RWPE2 (cell line): ENCODE data around the gene TTC13.
A peak's percentile ranks its signal among the peaks of the same experiment; 100 is the strongest.

Experiments
- ATAC-seq: fragments of 200-7000 bp; cut with Tn5 transposase; 3 replicates; pipeline ENCODE4 v1.9.1; 2021; ENCODE audit warnings: low read depth
- DNase-seq: peaks from one replicate; pipeline ENCODE4 v3.0.0-alpha.2; 2020; ENCODE audit warnings: low spot score
- H3K27ac ChIP-seq: fragments of 450-650 bp; 2 replicates; pipeline ENCODE4 v1.5.1; 2017; ENCODE audit warnings: mild to moderate bottlenecking; ENCODE audit not compliant: poor library complexity, severe bottlenecking
- H3K27me3 ChIP-seq: fragments of 250-450 bp; sonication (Bioruptor Pico); 2 replicates; pipeline ENCODE4 v1.5.1; 2021; ENCODE audit warnings: mild to moderate bottlenecking, moderate library complexity; ENCODE audit not compliant: insufficient read depth, poor library complexity, severe bottlenecking
- H3K36me3 ChIP-seq: fragments of 250-450 bp; sonication (Bioruptor Pico); 2 replicates; pipeline ENCODE4 v1.5.1; 2020; ENCODE audit warnings: low read depth, mild to moderate bottlenecking, moderate library complexity
- H3K4me1 ChIP-seq: fragments of 250-450 bp; sonication (Bioruptor Pico); 2 replicates; pipeline ENCODE4 v1.5.1; 2021; ENCODE audit warnings: mild to moderate bottlenecking, moderate library complexity; ENCODE audit not compliant: insufficient read depth, poor library complexity, severe bottlenecking
- H3K4me3 ChIP-seq: fragments of 250-450 bp; sonication (Bioruptor Pico); 2 replicates; pipeline ENCODE4 v1.5.1; 2021; ENCODE audit warnings: mild to moderate bottlenecking, moderate library complexity; ENCODE audit not compliant: severe bottlenecking
- H3K9me3 ChIP-seq: fragments of 250-450 bp; sonication (Bioruptor Pico); 2 replicates; pipeline ENCODE4 v1.5.1; 2021; ENCODE audit warnings: mild to moderate bottlenecking, moderate library complexity; ENCODE audit not compliant: severe bottlenecking
- TF ChIP-seq, protein P1 (sequence below): fragments of 450-650 bp; IDR thresholded peaks from one replicate; pipeline ENCODE4 v1.5.1; 2017; ENCODE audit warnings: mild to moderate bottlenecking, moderate library complexity; ENCODE audit not compliant: poor library complexity, severe bottlenecking

Gene TTC13

DNA sequence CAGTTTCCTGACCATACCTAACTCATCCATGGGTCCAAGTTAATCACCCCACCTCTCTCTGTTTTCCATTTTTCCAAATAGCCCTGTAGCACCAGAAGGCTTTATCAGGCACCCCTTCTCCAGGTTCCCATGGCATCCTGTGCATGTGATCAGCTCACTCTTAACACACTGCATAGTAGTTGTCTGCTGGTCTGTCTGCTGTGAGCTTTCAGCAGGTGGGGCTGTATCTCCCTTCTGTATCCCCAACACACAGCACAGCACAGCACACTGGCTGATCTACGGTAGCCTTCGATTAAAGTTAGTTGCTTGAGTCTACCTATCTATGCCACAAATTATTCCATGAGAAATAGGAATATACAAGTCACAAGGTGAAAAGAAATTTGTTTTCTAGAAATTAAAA, 56.0 kb downstream of the TTC13 start:
- DNase-seq (no peak), ATAC-seq (no peak)
- TF ChIP-seq, protein P1, sequence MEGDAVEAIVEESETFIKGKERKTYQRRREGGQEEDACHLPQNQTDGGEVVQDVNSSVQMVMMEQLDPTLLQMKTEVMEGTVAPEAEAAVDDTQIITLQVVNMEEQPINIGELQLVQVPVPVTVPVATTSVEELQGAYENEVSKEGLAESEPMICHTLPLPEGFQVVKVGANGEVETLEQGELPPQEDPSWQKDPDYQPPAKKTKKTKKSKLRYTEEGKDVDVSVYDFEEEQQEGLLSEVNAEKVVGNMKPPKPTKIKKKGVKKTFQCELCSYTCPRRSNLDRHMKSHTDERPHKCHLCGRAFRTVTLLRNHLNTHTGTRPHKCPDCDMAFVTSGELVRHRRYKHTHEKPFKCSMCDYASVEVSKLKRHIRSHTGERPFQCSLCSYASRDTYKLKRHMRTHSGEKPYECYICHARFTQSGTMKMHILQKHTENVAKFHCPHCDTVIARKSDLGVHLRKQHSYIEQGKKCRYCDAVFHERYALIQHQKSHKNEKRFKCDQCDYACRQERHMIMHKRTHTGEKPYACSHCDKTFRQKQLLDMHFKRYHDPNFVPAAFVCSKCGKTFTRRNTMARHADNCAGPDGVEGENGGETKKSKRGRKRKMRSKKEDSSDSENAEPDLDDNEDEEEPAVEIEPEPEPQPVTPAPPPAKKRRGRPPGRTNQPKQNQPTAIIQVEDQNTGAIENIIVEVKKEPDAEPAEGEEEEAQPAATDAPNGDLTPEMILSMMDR = no peak

DNA sequence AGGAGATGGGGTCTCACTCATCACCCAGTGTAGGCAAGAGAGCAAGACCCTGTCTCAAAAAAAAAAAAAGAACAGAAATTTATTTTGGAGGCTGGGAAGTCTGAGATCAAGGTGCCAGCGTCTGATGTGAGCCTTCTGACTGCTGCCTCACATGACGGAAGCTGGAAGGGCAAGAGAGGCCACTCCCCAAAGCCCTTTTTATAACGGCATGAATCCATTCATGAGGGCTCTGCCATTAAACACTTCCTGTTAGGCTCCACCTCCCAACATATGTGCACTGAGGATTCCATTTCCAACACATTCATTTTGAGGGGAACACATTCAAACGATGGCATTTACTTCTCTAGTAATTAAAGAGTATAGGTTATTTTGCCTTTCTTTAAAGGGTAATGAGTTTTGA, 59.5 kb downstream of the TTC13 start:
- no peak overlapping the region for H3K27ac ChIP-seq
- peaks cover 8% of the 10 kb centered on the region; the same call in 1 of the 2 replicates for H3K36me3 ChIP-seq
- ATAC-seq (no peak), DNase-seq (no peak)
- H3K27me3 ChIP-seq = no peaks in the 10 kb centered on the region
- no peaks in the 10 kb centered on the region for H3K4me1 ChIP-seq
- no peaks in the 10 kb centered on the region for H3K9me3 ChIP-seq
- no peak overlapping the region for H3K4me3 ChIP-seq
- TF ChIP-seq, protein P1 = no peak

More for the DNA sequence above, 56.0 kb downstream of the TTC13 start:
- no peak overlapping the region for H3K27ac ChIP-seq
- H3K4me3 ChIP-seq = no peak overlapping the region
- H3K9me3 ChIP-seq = no peaks in the 10 kb centered on the region
- no peaks in the 10 kb centered on the region for H3K4me1 ChIP-seq
- H3K36me3 ChIP-seq = peaks cover 10% of the 10 kb centered on the region
- no peaks in the 10 kb centered on the region for H3K27me3 ChIP-seq

DNA sequence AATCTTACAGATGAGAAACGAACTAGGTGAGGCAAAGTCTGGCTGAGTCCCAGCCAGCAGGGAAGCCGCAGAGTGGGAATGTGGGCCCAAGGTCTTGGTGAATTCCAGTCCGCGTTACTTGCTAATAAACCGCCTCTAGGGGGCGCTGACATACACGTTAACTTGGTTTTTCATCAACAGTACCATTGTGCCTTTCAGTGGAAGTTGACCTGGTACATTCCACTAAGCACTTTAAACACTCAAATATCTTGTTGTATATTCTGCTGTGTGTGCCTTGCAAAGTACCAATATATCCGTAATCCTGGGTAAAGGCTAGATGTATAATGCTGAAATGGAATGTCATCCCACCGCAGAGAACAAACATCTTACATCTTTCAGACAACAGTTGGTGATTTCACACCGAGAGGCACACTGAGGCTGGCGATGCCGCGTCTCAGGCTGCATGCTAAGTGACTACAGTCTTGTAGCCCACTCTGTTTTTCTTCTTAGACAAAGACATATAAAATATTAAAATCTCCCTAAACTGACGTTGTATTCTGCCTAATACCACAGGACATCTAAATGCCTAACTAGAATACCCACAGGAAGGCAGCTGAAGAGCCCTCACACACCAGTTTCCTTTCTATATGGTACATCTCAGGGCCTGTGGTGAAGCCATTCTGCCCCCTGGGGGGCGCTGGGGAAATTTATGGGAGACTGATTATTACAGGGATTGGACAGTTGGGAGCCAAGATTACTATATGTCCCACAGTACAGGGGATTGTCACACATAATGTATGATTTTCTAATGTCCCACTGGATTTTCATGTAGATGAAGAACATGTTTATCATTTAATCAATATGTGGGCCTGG, 61.2 kb downstream of the TTC13 start:
- Histone ChIP-seq H3K27me3 (no peaks in the 10 kb centered on the region), H3K27ac (no peak overlapping the region), H3K4me3 (no peak overlapping the region), H3K9me3 (no peaks in the 10 kb centered on the region), H3K4me1 (no peaks in the 10 kb centered on the region), H3K36me3 (peaks cover 11% of the 10 kb centered on the region; the same call in 1 of the 2 replicates)
- ATAC-seq (0 out of 3 replicates have a peak, but pooled peaks have one; percentile 49), DNase-seq (no peak)
- TF ChIP-seq, protein P1 = peak; percentile 55

DNA sequence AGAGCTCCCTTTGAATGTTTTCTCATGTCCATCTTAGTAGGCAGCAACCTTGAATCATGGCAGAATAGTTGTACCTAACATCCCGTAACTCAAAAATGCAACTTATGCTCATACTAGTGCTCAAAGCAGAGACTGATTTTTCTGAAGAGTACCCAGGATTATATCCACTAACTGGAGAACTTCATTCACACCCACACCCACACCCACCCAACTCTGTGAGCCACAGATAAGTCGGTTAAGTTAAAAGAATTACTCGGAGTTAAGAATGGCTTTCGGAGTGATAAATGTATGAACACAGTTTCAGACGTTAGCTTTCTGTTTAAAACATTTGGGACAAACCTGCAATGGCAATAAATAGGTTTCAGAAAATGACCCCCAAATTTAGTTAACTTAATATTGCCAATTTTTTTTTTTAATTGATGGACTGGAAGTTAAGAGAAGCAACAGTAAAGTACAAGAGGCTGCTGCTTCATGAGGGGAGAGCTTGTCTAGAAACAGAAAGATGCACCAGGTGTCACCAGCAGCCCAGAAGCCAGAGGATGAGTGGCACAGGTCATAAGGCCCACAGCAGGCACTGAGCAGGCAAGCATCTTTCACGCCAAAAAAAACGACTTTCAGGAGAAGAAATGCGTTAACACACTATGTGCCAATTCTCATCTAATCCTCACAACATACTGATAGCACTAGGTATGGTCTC, 61.9 kb downstream of the TTC13 start:
- Histone ChIP-seq H3K4me3 (no peak overlapping the region), H3K9me3 (no peaks in the 10 kb centered on the region), H3K4me1 (no peaks in the 10 kb centered on the region), H3K27me3 (no peaks in the 10 kb centered on the region), H3K27ac (no peak overlapping the region), H3K36me3 (peaks cover 11% of the 10 kb centered on the region; the same call in 1 of the 2 replicates)
- no peak for ATAC-seq
- TF ChIP-seq, protein P1 = no peak
- no peak for DNase-seq

DNA sequence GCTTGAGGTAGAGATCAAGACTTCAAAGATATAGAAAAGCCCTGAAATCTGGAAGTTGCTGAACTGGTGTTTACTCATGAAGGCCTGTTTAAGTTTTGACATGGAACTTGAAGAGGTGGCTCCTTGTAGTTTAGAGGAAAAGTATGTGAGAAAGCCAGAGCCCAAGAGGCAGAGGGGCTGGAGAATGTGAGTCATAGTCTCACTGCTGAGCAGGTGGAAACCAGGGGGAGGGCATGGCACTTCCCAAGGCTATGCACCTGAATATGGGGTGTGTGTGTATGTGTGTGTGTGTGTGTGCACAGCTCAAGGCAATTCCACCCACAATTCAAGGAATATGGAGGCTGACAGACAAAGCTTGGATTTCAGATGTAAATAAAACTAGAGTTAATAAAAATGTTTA, 63.6 kb downstream of the TTC13 start:
- ATAC-seq (no peak), DNase-seq (no peak)
- Histone ChIP-seq H3K4me3 (no peak overlapping the region), H3K4me1 (no peaks in the 10 kb centered on the region), H3K27me3 (no peaks in the 10 kb centered on the region), H3K9me3 (no peaks in the 10 kb centered on the region), H3K27ac (no peak overlapping the region), H3K36me3 (peaks cover 7% of the 10 kb centered on the region; the same call in 1 of the 2 replicates)
- TF ChIP-seq, protein P1 = no peak
